K562 (cell line): ENCODE results near the gene CYTH1. TPM values are rescaled to one million over a fixed set of nuclear protein-coding genes. Genes with fewer than 3 reads are reported as not detected.

Experiments
- CCAR2 ChIP-seq: fragments of 200-400 bp; formaldehyde crosslinking; IDR thresholded peaks from 2 replicates; pipeline ENCODE4 v1.6.1; 2017; ENCODE audit warnings: mild to moderate bottlenecking, low read depth, low read length
- CEBPG ChIP-seq, 3 experiments: fragments of 200-800 bp in 1 of 3; sonication (Bioruptor generic) in 1 of 3; sonication (generic) in 1 of 3; formaldehyde crosslinking in 1 of 3; IDR thresholded peaks in 2 of 3; conservative IDR thresholded peaks in 1 of 3; 2 replicates each; pipeline versions ENCODE4 v1.6.1 to v1.8.0; 2016 to 2022; ENCODE audit warnings: missing compliant biosample characterization in 2 of 3, missing genetic modification characterization in 2 of 3, mild to moderate bottlenecking in 1 of 3, missing genetic modification reagents in 1 of 3
- COPS2 ChIP-seq: fragments of 450-650 bp; conservative IDR thresholded peaks from 2 replicates; pipeline ENCODE4 v1.6.1; 2016; ENCODE audit warnings: mild to moderate bottlenecking, moderate library complexity
- CREM ChIP-seq: IDR thresholded peaks from 2 replicates; pipeline ENCODE4 v1.6.1; 2014; ENCODE audit warnings: antibody characterized with exemption, low read depth
- FIP1L1 ChIP-seq: fragments of 200-400 bp; formaldehyde crosslinking; IDR thresholded peaks from 2 replicates; pipeline ENCODE4 v1.6.1; 2018; ENCODE audit warnings: mild to moderate bottlenecking, low read depth, low read length; ENCODE audit not compliant: poor library complexity, severe bottlenecking
- FOXJ2 ChIP-seq: fragments of 200-800 bp; sonication (Bioruptor generic); IDR thresholded peaks from 2 replicates; pipeline ENCODE4 v1.6.1; 2016; ENCODE audit warnings: missing genetic modification characterization, missing compliant biosample characterization
- NCOA1 ChIP-seq: fragments of 450-650 bp; IDR thresholded peaks from 2 replicates; pipeline ENCODE4 v1.6.1; 2016; ENCODE audit warnings: low read depth
- NR3C1 ChIP-seq: sonication (generic); formaldehyde crosslinking; IDR thresholded peaks from 2 replicates; pipeline ENCODE4 v1.8.1; 2022; ENCODE audit warnings: missing genetic modification reagents
- PHF21A ChIP-seq: fragments of 450-650 bp; IDR thresholded peaks from 2 replicates; pipeline ENCODE4 v1.6.1; 2017; ENCODE audit warnings: low read depth, borderline replicate concordance
- SMAD3 ChIP-seq: fragments of 450-650 bp; formaldehyde crosslinking; conservative IDR thresholded peaks from 2 replicates; pipeline ENCODE4 v1.4.0; 2020; ENCODE audit warnings: mild to moderate bottlenecking
- SMAD4 ChIP-seq: fragments of 250-450 bp; sonication (Bioruptor Pico); conservative IDR thresholded peaks from 2 replicates; pipeline ENCODE4 v1.8.0; 2021; ENCODE audit warnings: inconsistent platforms, mild to moderate bottlenecking, moderate library complexity
- SMARCC2 ChIP-seq: fragments of 450-650 bp; IDR thresholded peaks from 2 replicates; pipeline ENCODE4 v1.6.1; 2017; ENCODE audit warnings: antibody characterized with exemption, moderate library complexity, mild to moderate bottlenecking, low read depth
- SMARCE1 ChIP-seq: fragments of 450-650 bp; IDR thresholded peaks from 2 replicates; pipeline ENCODE4 v1.7.1; 2016; ENCODE audit warnings: mild to moderate bottlenecking
- STAG1 ChIP-seq: sonication (generic); formaldehyde crosslinking; IDR thresholded peaks from 2 replicates; pipeline ENCODE4 v1.5.0; 2020; ENCODE audit warnings: missing genetic modification reagents, borderline replicate concordance
- TAF7 ChIP-seq: fragments of 450-650 bp; IDR thresholded peaks from 2 replicates; pipeline ENCODE4 v1.6.1; 2016; ENCODE audit warnings: missing genetic modification characterization, missing compliant biosample characterization
- ZKSCAN1 ChIP-seq: fragments of 150-350 bp; IDR thresholded peaks from 2 replicates; pipeline ENCODE4 v1.6.1; 2016; ENCODE audit warnings: low read depth, low read length
- ZNF121 ChIP-seq: sonication (generic); formaldehyde crosslinking; conservative IDR thresholded peaks from 2 replicates; pipeline ENCODE4 v1.8.0; 2022; ENCODE audit warnings: missing genetic modification reagents
- ZNF133 ChIP-seq: fragments of 250-450 bp; sonication (Bioruptor Pico); IDR thresholded peaks from 2 replicates; pipeline ENCODE4 v1.4.0; 2020; ENCODE audit warnings: mild to moderate bottlenecking
- ZNF766 ChIP-seq: fragments of 200-800 bp; sonication (Bioruptor generic); conservative IDR thresholded peaks from 2 replicates; pipeline ENCODE4 v1.6.1; 2016; ENCODE audit warnings: missing genetic modification characterization, missing compliant biosample characterization
- polyA plus RNA-seq, 8 experiments: library from polyadenylated mRNA; depleted of rRNA in 4 of 8; stranded (reverse) in 5 of 8; unstranded in 3 of 8; fragments of >200 nt; fragmentation: Nextera tagmentation in 2 of 8; fragmentation: Illumina TruSeq in 1 of 8; extraction: Ambion mirVana in 2 of 8; extraction: Trizol in 1 of 8; gene quantifications; 2 replicates each; pipeline versions ENCODE4 v1.2.1 to v1.2.3, GENCODE V29; 2011 to 2014; ENCODE audit warnings: inconsistent platforms in 1 of 8, missing spikeins in 1 of 8
- total RNA-seq, 7 experiments: library from RNA; depleted of rRNA in 6 of 7; stranded (reverse); fragments of >200 nt in 6 of 7; fragmentation: Illumina TruSeq in 2 of 7; extraction: Trizol in 2 of 7; gene quantifications; 2 replicates each; pipeline versions ENCODE4 v1.2.1 to v1.2.3, GENCODE V29; 2011 to 2021; ENCODE audit warnings: low replicate concordance in 1 of 7
- TF ChIP-seq, protein P1 (sequence below): sonication (generic); formaldehyde crosslinking; IDR thresholded peaks from 2 replicates; pipeline ENCODE4 v1.8.1; 2023; ENCODE audit warnings: mild to moderate bottlenecking, missing genetic modification reagents
- TF ChIP-seq, protein P2 (sequence below): sonication (generic); formaldehyde crosslinking; IDR thresholded peaks from 2 replicates; pipeline ENCODE4 v1.8.0; 2022; ENCODE audit warnings: mild to moderate bottlenecking, missing genetic modification reagents
- TF ChIP-seq, protein P3 (sequence below): fragments of 250-450 bp; sonication (Bioruptor Pico); IDR thresholded peaks from 2 replicates; pipeline ENCODE4 v1.8.0; 2022; ENCODE audit warnings: inconsistent platforms

The CYTH1 gene
- total and polyA plus RNA-seq, 9 of the 15 experiments (the other 6 are each of a cell fraction or from before 2014, with no cell fraction given): 0.52 to 27.7 (median 16.8) TPM

DNA sequence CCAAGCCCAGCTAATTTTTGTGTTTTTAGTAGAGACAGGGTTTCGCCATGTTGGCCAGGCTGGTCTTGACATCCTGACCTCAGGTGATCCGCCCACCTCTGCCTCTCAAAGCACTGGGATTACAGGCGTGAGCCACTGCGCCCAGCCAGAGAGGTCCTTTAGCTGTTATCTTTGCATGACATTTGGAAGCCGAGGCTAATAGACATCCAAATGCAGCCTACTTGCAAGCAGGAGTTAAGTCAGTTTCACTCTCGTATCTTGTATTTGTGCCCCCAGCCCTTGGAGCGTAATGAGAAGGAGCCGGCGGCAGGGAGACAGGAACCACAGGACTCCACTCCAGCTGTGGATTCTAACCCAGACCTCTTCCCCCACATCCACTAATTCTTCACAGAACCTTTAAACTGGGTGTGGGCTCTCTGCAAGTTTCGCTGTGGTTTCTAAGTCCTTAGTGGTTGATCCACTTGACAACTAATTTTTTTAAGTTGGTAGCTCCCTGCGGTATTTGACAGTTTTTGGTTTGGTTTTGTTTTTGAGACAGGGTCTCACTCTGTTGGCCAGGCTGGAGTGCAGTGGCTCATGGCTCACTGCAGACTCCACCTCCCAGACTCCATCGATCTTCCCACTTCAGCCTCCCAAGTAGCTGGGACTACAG lies 3.1 kb upstream of the CYTH1 start (continued):
- peak; percentile 63 for TF ChIP-seq SMAD4
- no peak for TF ChIP-seq SMAD3 (CRISPR knock-in tag)
- TF ChIP-seq ZNF133: no peak
- TF ChIP-seq, protein P1, sequence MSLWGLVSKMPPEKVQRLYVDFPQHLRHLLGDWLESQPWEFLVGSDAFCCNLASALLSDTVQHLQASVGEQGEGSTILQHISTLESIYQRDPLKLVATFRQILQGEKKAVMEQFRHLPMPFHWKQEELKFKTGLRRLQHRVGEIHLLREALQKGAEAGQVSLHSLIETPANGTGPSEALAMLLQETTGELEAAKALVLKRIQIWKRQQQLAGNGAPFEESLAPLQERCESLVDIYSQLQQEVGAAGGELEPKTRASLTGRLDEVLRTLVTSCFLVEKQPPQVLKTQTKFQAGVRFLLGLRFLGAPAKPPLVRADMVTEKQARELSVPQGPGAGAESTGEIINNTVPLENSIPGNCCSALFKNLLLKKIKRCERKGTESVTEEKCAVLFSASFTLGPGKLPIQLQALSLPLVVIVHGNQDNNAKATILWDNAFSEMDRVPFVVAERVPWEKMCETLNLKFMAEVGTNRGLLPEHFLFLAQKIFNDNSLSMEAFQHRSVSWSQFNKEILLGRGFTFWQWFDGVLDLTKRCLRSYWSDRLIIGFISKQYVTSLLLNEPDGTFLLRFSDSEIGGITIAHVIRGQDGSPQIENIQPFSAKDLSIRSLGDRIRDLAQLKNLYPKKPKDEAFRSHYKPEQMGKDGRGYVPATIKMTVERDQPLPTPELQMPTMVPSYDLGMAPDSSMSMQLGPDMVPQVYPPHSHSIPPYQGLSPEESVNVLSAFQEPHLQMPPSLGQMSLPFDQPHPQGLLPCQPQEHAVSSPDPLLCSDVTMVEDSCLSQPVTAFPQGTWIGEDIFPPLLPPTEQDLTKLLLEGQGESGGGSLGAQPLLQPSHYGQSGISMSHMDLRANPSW (CRISPR knock-in tag): no peak
- TF ChIP-seq STAG1 (CRISPR knock-in tag): no peak
- TF ChIP-seq FOXJ2: no peak
- TF ChIP-seq SMARCC2: no peak
- peak; percentile 18; the same call in 1 of the 2 replicates for TF ChIP-seq CEBPG (CRISPR knock-in tag; IDR thresholded peaks at IDR 0.05)
- no peak for TF ChIP-seq CEBPG (tag; conservative IDR thresholded peaks at IDR 0.05 in 1 of 2, IDR thresholded peaks at IDR 0.05 in 1 of 2)
- TF ChIP-seq NCOA1: peak; percentile 53; the same call in 1 of the 2 replicates
- TF ChIP-seq FIP1L1: no peak
- no peak for TF ChIP-seq PHF21A
- no peak for TF ChIP-seq ZKSCAN1
- no peak for TF ChIP-seq NR3C1 (CRISPR knock-in tag)
- TF ChIP-seq, protein P2, sequence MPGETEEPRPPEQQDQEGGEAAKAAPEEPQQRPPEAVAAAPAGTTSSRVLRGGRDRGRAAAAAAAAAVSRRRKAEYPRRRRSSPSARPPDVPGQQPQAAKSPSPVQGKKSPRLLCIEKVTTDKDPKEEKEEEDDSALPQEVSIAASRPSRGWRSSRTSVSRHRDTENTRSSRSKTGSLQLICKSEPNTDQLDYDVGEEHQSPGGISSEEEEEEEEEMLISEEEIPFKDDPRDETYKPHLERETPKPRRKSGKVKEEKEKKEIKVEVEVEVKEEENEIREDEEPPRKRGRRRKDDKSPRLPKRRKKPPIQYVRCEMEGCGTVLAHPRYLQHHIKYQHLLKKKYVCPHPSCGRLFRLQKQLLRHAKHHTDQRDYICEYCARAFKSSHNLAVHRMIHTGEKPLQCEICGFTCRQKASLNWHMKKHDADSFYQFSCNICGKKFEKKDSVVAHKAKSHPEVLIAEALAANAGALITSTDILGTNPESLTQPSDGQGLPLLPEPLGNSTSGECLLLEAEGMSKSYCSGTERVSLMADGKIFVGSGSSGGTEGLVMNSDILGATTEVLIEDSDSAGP (CRISPR knock-in tag): no peak
- TF ChIP-seq TAF7 (tag): no peak
- no peak for TF ChIP-seq COPS2
- no peak for TF ChIP-seq CCAR2
- TF ChIP-seq SMARCE1: peak; percentile 29; the same call in 1 of the 2 replicates
- TF ChIP-seq CREM: peak; percentile 30; the same call in 1 of the 2 replicates
- TF ChIP-seq ZNF766 (CRISPR knock-in tag): peak; percentile 48; the same call in 1 of the 2 replicates
- TF ChIP-seq ZNF121 (CRISPR knock-in tag): peak; percentile 88
- TF ChIP-seq, protein P3, sequence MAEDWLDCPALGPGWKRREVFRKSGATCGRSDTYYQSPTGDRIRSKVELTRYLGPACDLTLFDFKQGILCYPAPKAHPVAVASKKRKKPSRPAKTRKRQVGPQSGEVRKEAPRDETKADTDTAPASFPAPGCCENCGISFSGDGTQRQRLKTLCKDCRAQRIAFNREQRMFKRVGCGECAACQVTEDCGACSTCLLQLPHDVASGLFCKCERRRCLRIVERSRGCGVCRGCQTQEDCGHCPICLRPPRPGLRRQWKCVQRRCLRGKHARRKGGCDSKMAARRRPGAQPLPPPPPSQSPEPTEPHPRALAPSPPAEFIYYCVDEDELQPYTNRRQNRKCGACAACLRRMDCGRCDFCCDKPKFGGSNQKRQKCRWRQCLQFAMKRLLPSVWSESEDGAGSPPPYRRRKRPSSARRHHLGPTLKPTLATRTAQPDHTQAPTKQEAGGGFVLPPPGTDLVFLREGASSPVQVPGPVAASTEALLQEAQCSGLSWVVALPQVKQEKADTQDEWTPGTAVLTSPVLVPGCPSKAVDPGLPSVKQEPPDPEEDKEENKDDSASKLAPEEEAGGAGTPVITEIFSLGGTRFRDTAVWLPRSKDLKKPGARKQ (CRISPR knock-in tag): no peak
